HG02870 (cell line): ENCODE data around the gene OR51S1.
"Not testable (repeated sequence)": the region's sequence is repeated elsewhere in the genome, so short reads cannot be mapped to it uniquely, and the experiment has no call there.

Source experiments
- ATAC-seq: cut with Tn5 transposase; IDR thresholded peaks from one replicate; pipeline ENCODE4 v1.9.1; 2021; ENCODE audit warnings: mild to moderate bottlenecking, moderate library complexity; ENCODE audit not compliant: unreplicated experiment

The OR51S1 gene

DNA sequence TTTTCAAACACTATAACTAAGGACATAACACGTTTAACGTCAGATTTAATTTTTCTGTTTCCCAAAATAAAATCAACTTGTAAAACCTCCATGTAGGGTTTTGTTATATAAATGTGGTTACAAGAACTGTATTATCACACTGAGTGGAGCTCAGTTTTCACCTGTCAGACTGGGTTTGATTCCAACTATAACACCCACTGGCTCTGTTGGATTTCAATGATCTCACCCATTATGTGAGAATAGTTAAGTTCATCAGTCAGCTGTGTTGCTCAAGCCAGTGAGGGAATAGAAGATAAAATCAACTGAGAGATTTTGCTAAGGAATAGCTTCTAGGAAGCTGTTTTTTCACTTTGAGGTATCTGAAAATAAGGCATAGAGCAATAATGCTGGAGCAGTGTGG, 39.8 kb downstream of the OR51S1 start:
- no peak for ATAC-seq

DNA sequence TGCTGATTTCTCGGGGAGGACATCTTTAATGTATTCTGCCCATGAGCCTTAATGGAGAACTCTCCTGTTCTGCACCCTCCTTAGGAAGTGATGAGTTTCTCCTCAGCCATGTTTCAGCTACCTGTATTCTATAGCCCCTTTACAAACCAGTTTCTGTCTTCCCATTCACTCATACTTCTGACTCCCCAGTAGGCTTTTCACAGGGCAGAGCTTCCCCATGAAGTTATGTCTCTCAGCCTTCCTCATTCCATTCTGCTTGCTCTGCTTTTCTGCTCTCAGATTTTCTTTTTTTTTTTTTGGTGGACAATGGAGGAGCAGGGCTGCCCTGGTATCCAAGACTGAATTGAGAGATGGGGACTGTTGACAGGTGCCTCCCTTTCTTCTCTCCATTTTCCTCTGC, 40.5 kb downstream of the OR51S1 start:
- ATAC-seq = no peak

DNA sequence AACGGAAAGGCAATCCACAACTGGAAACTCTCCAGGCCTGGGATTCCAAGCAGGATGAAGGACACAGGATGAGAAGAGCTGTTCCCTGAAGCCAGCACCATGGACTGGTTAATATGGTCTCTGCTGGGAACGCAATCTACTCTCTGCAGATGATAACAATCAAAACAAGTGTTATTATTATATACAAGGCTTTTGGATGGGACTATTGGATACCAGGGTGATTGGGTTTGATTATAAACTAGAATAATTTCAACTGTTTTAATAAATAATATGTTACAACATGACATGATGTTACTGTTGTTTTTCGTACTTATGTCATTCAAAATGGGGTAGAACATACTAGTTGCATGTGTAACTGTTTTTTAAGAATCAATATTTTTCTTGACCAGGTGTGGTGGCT, 44.7 kb downstream of the OR51S1 start, which contains the start of gene OR52R1:
Gene OR52R1 (minus strand): TSS at position 101 of the 400 bp plus-strand sequence. CDS start 0 bp downstream, at position 101.
- no peak for ATAC-seq

DNA sequence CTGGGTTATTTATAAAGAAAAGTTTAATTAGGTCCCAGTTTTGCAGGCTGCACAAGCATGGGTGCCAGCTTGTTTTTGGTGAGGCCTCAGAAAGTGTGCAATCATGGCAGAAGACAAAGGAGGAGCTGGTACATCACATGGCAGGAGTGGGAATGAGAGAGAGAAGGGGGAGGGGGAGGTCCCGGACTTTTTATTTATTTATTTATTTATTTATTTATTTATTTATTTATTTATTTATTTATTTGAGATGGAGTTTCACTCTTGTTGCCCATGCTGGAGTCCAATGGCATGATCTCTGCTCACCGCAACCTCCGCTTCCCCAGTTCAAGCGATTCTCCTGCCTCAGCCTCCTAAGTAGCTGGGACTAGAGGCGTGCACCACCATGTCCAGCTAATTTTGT, 47.7 kb downstream of the OR51S1 start:
- not testable (repeated sequence) for ATAC-seq

DNA sequence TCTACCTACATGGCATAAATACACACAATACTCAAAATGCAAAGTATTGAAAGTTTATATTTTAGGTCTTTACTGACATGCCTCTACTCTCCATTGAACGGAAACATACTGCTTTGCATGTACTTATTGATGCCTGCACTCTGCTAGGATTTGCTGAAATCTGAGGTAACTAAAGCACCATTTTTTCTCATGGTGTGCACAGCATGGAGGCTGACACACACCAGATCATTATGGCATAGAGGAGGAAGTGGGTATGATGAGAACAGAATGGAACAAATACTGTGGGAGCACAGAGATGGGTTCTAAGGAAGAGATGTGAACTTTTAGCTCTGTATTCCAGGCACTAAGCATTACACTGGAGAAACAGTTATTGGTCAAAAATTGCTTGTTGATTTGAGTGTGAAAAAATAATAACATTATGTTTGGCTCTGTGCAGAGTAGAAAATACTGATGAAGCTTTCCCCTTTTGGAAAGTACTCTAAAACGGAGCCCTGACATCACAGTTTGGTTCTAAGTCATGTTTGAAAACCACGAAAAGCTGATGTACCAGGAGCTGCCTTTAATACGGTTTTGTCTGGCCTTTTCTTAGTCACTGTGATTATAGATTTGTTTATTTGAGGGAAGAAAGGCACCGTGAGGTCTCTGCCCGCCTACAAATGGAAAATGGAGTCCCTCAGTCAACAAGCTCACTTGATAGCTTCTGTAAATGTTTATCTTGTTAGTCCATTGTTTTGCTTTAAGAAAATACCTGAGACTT, 50.4 kb downstream of the OR51S1 start:
- no peak for ATAC-seq
